ENCODE data around the gene RGS3.

GRCh38 chr9:113480612-113481011 lies 17.1 kb downstream of the RGS3 start:
- no peak for TF ChIP-seq CTCF (IDR thresholded peaks at IDR 0.05 in 8 of 11, conservative IDR thresholded peaks at IDR 0.05 in 3 of 11)
- TF ChIP-seq POLR2A (IDR thresholded peaks at IDR 0.05) = no peak
- TF ChIP-seq POLR2AphosphoS5 (IDR thresholded peaks at IDR 0.05) = no peak
